WTC11 (cell line): ENCODE data around the gene TBC1D4.

Experiments used
- IRF1 ChIP-seq: sonication (generic); formaldehyde crosslinking; IDR thresholded peaks from 2 replicates; pipeline ENCODE4 v1.8.0; 2023; ENCODE audit warnings: missing genetic modification reagents
- MXD4 ChIP-seq: fragments of 250-450 bp; sonication (Bioruptor Pico); IDR thresholded peaks from 2 replicates; pipeline ENCODE4 v1.8.0; 2021; ENCODE audit warnings: mild to moderate bottlenecking, moderate library complexity, borderline replicate concordance
- MYBL2 ChIP-seq: sonication (generic); formaldehyde crosslinking; IDR thresholded peaks from 2 replicates; pipeline ENCODE4 v1.8.1; 2023; ENCODE audit warnings: mild to moderate bottlenecking, moderate library complexity, missing genetic modification reagents
- RELA ChIP-seq: sonication (generic); formaldehyde crosslinking; IDR thresholded peaks from 2 replicates; pipeline ENCODE4 v1.8.1; 2022; ENCODE audit warnings: missing genetic modification reagents, mild to moderate bottlenecking, borderline replicate concordance
- TCF7 ChIP-seq: sonication (generic); formaldehyde crosslinking; IDR thresholded peaks from 2 replicates; pipeline ENCODE4 v1.8.0; 2022; ENCODE audit warnings: mild to moderate bottlenecking, low read depth, missing genetic modification reagents, moderate library complexity
- ZNF232 ChIP-seq: sonication (generic); formaldehyde crosslinking; IDR thresholded peaks from 2 replicates; pipeline ENCODE4 v1.8.0; 2022; ENCODE audit warnings: mild to moderate bottlenecking, missing genetic modification reagents
- TF ChIP-seq, protein P1 (sequence below): fragments of 200-600 bp; IDR thresholded peaks from 2 replicates; pipeline ENCODE4 v1.8.0; 2022; ENCODE audit warnings: antibody characterized with exemption
- TF ChIP-seq, protein P2 (sequence below): sonication (generic); formaldehyde crosslinking; conservative IDR thresholded peaks from 2 replicates; pipeline ENCODE4 v1.8.1; 2022; ENCODE audit warnings: mild to moderate bottlenecking, missing genetic modification reagents

GRCh38 chr13:75411924-75412537, 69.9 kb downstream of the TBC1D4 start:
- TF ChIP-seq, protein P1, sequence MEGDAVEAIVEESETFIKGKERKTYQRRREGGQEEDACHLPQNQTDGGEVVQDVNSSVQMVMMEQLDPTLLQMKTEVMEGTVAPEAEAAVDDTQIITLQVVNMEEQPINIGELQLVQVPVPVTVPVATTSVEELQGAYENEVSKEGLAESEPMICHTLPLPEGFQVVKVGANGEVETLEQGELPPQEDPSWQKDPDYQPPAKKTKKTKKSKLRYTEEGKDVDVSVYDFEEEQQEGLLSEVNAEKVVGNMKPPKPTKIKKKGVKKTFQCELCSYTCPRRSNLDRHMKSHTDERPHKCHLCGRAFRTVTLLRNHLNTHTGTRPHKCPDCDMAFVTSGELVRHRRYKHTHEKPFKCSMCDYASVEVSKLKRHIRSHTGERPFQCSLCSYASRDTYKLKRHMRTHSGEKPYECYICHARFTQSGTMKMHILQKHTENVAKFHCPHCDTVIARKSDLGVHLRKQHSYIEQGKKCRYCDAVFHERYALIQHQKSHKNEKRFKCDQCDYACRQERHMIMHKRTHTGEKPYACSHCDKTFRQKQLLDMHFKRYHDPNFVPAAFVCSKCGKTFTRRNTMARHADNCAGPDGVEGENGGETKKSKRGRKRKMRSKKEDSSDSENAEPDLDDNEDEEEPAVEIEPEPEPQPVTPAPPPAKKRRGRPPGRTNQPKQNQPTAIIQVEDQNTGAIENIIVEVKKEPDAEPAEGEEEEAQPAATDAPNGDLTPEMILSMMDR, result no peak
- TF ChIP-seq TCF7 (CRISPR knock-in tag) (no peak), RELA (CRISPR knock-in tag) (no peak), MXD4 (no peak), MYBL2 (CRISPR knock-in tag) (no peak), IRF1 (CRISPR knock-in tag) (no peak), ZNF232 (CRISPR knock-in tag) (no peak)
- TF ChIP-seq, protein P2, sequence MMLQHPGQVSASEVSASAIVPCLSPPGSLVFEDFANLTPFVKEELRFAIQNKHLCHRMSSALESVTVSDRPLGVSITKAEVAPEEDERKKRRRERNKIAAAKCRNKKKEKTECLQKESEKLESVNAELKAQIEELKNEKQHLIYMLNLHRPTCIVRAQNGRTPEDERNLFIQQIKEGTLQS, result no peak
